Measurements from ENCODE around the gene EFNA5.

- TF ChIP-seq CTCF (conservative IDR thresholded peaks at IDR 0.05) (no peak), EZH2 (IDR thresholded peaks at IDR 0.05; ENCODE audit: low read depth) (no peak)
Observed at GRCh38 chr5:107619781-107620180, 51.0 kb downstream of the EFNA5 start.

All from PC-9 (cell line).